Neural crest cell (in vitro differentiated cells): ENCODE data around the gene PRKCB. TPM values are rescaled to one million over a fixed set of nuclear protein-coding genes. Genes with fewer than 3 reads are reported as not detected.

Experiments used
- DNase-seq: peaks from one replicate; pipeline ENCODE4 v3.0.0; 2021; ENCODE audit warnings: low read depth, mixed read lengths, low spot score
- H3K27ac Mint-ChIP-seq: one replicate; pipeline ENCODE4 v1.8.0; 2021; ENCODE audit warnings: mild to moderate bottlenecking, mixed read lengths; ENCODE audit not compliant: unreplicated experiment
- H3K27me3 Mint-ChIP-seq: 2 replicates; pipeline ENCODE4 v1.8.0; 2021; ENCODE audit warnings: low read depth, mild to moderate bottlenecking, mixed read lengths
- H3K36me3 Mint-ChIP-seq: 2 replicates; pipeline ENCODE4 v1.8.0; 2021; ENCODE audit warnings: low read depth, mild to moderate bottlenecking, mixed read lengths
- H3K4me1 Mint-ChIP-seq: 2 replicates; pipeline ENCODE4 v1.8.0; 2021; ENCODE audit warnings: mixed read lengths
- H3K4me3 Mint-ChIP-seq: one replicate; pipeline ENCODE4 v1.8.0; 2021; ENCODE audit warnings: mild to moderate bottlenecking, mixed read lengths
- H3K9me3 Mint-ChIP-seq: 2 replicates; pipeline ENCODE4 v1.8.0; 2021; ENCODE audit warnings: mixed read lengths
- CTCF ChIP-seq: fragments of 200-600 bp; sonication (generic); conservative IDR thresholded peaks from 2 replicates; pipeline ENCODE4 v1.5.0; 2021; ENCODE audit warnings: antibody characterized with exemption, mild to moderate bottlenecking
- total RNA-seq: library from RNA; stranded (reverse); gene quantifications from 2 replicates; pipeline ENCODE4 v1.2.1, GENCODE V29; 2021

PRKCB gene
- total RNA-seq, 1 donor from 2014 or later: 0.77 TPM

GRCh38 chr16:24117680-24118079 lies 281.9 kb downstream of the PRKCB start:
- Mint-ChIP-seq H3K9me3 (no peaks in the 10 kb centered on the region), H3K27ac (no peak overlapping the region), H3K4me3 (no peak overlapping the region), H3K36me3 (no peaks in the 10 kb centered on the region), H3K27me3 (peaks cover 34% of the 10 kb centered on the region), H3K4me1 (no peaks in the 10 kb centered on the region)
- TF ChIP-seq CTCF: no peak
- no peak for DNase-seq

- H3K9me3 Mint-ChIP-seq: no peaks in the 10 kb centered on the region
- no peak for DNase-seq
- no peak overlapping the region for H3K27ac Mint-ChIP-seq
- H3K27me3 Mint-ChIP-seq: peaks cover 33% of the 10 kb centered on the region
- TF ChIP-seq CTCF: no peak
- H3K4me3 Mint-ChIP-seq: no peak overlapping the region
- no peaks in the 10 kb centered on the region for H3K36me3 Mint-ChIP-seq
- H3K4me1 Mint-ChIP-seq: no peaks in the 10 kb centered on the region
Measured at GRCh38 chr16:24118126-24118821, 282.5 kb downstream of the PRKCB start.

- no peak overlapping the region for H3K4me3 Mint-ChIP-seq
- no peaks in the 10 kb centered on the region for H3K9me3 Mint-ChIP-seq
- no peaks in the 10 kb centered on the region for H3K36me3 Mint-ChIP-seq
- TF ChIP-seq CTCF: no peak
- no peaks in the 10 kb centered on the region for H3K4me1 Mint-ChIP-seq
- H3K27me3 Mint-ChIP-seq: peaks cover 42% of the 10 kb centered on the region
- no peak for DNase-seq
- no peak overlapping the region for H3K27ac Mint-ChIP-seq
Measured at GRCh38 chr16:24119807-24120206, 284.0 kb downstream of the PRKCB start.

- Mint-ChIP-seq H3K4me3 (no peak overlapping the region), H3K36me3 (no peaks in the 10 kb centered on the region), H3K27ac (no peak overlapping the region), H3K27me3 (peaks cover 30% of the 10 kb centered on the region), H3K4me1 (peaks cover 8% of the 10 kb centered on the region), H3K9me3 (no peaks in the 10 kb centered on the region)
- TF ChIP-seq CTCF: no peak
- no peak for DNase-seq
Measured at GRCh38 chr16:24123275-24123674, 287.5 kb downstream of the PRKCB start.

- H3K36me3 Mint-ChIP-seq: no peaks in the 10 kb centered on the region
- no peak overlapping the region for H3K27ac Mint-ChIP-seq
- H3K9me3 Mint-ChIP-seq: no peaks in the 10 kb centered on the region
- no peak for TF ChIP-seq CTCF
- H3K4me3 Mint-ChIP-seq: no peak overlapping the region
- H3K4me1 Mint-ChIP-seq: peaks cover 8% of the 10 kb centered on the region
- peaks cover 30% of the 10 kb centered on the region for H3K27me3 Mint-ChIP-seq
- no peak for DNase-seq
Measured at GRCh38 chr16:24124291-24124690, 288.5 kb downstream of the PRKCB start.
